HG03108 (cell line): Measurements from ENCODE around the gene DENND6A.
"Not testable (repeated sequence)": the region's sequence is repeated elsewhere in the genome, so short reads cannot be mapped to it uniquely, and the experiment has no call there.

Source experiments
- ATAC-seq: cut with Tn5 transposase; IDR thresholded peaks from one replicate; pipeline ENCODE4 v1.9.1; 2021; ENCODE audit warnings: moderate library complexity; ENCODE audit not compliant: unreplicated experiment

The DENND6A gene, protein sequence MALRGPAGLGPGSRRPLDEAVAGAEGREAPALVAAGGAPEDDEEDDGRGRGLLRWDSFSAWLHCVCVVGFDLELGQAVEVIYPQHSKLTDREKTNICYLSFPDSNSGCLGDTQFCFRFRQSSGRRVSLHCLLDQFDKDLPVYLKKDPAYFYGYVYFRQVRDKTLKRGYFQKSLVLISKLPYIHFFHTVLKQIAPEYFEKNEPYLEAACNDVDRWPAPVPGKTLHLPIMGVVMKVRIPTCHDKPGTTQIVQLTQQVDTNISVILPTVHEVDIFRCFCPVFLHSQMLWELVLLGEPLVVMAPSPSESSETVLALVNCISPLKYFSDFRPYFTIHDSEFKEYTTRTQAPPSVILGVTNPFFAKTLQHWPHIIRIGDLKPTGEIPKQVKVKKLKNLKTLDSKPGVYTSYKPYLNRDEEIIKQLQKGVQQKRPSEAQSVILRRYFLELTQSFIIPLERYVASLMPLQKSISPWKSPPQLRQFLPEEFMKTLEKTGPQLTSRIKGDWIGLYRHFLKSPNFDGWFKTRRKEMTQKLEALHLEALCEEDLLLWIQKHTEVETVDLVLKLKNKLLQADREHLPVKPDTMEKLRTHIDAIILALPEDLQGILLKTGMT

DNA sequence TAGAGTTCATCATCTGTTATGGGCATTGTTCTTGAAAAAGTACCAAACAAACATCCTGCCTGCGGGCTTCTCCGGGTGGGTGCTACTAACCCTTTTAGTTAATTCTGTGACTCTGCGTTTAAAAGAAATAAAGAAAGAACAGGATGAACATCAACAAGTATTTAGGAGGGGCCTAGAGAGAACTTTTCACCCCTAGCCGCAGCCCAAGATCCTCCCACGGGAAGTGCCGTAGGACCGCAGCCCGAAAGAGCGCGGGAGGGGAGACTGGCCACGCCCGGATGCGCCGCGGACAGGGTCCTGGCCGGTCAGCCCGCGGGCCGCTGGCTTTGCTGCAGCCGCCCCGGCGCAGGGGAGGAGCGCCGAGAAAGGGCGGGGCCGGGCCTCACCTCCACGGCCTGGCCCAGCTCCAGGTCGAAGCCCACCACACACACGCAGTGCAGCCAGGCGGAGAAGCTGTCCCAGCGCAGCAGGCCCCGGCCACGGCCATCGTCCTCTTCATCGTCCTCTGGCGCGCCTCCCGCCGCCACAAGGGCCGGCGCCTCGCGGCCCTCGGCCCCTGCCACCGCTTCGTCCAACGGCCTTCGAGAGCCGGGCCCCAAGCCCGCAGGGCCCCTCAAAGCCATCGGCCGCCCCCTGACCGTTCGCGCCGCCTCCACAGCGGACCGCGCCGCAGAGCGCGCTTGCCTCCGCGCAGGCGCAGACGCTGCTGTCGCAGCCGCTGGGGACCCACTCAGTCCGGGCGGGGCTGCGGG, at the start of gene DENND6A:
Gene DENND6A (minus strand): TSS at position 682 of the 752 bp plus-strand sequence. CDS start 59 bp downstream, at position 623.
- ATAC-seq, result peak; percentile 83

GRCh38 chr3:57740027-57740426, 47.1 kb upstream of the DENND6A start:
- no peak for ATAC-seq

GRCh38 chr3:57738391-57738790, 45.5 kb upstream of the DENND6A start:
- ATAC-seq, result no peak

DNA sequence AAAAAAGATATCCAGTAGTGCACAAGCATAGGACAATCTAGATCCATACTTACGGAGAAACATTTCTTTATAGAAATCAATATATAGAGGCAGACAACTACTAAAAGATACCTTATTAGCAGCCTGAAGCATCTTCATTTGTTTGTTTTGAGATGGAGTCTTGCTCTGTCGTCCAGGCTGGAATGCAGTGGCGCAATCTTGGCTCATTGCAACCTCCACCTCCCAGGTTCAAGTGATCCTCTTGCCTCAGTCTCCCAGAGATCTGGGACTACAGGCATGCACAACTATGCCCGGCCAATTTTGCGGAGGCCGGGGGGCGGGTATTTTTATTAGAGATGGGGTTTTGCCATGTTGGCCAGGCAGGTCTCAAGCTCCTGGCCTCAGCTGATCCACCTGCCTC, 45.0 kb upstream of the DENND6A start:
- ATAC-seq, result no peak

DNA sequence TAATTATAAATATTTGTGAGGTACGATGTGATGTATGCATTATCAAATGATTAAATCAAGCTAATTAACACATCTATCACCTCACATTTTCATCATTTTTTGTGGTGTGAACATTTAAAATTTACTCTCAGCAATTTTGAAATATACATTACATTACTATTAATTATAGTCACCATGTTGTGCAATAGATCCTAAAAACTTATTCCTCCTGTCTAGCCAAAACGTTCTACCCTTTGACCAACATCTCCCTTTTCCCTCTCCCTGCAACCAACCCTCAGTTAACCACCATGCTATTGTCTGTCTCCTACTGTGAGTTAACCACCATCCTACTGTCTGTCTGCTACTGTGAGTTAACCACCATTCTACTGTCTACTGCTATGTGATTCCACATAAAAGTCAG, 42.5 kb upstream of the DENND6A start:
- ATAC-seq, result no peak

GRCh38 chr3:57733790-57734189, 40.9 kb upstream of the DENND6A start:
- no peak for ATAC-seq

GRCh38 chr3:57731311-57731710, 38.4 kb upstream of the DENND6A start:
- ATAC-seq, result no peak

DNA sequence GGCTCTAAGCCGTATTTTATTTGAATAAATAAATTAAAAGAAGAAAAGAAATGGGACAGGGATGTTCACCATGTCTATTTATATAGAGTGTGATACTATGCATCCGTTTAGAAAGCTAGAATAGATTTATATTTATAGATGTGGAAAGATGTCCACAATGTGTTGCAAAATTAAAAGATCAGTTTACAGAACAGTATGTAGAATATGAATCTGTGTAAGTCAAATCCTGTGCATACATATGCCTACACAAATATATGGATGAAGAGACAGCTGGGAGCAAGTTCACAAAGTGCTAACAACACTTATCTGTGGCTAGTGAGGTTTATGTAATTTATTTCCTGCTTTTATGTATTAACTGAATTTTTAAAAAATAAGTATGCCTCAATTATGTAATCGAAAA, 37.8 kb upstream of the DENND6A start:
- ATAC-seq, result no peak

- ATAC-seq, result no peak
Measured at GRCh38 chr3:57729334-57730045, 36.6 kb upstream of the DENND6A start.

- no peak for ATAC-seq
Measured at GRCh38 chr3:57727106-57727505, 34.2 kb upstream of the DENND6A start.

DNA sequence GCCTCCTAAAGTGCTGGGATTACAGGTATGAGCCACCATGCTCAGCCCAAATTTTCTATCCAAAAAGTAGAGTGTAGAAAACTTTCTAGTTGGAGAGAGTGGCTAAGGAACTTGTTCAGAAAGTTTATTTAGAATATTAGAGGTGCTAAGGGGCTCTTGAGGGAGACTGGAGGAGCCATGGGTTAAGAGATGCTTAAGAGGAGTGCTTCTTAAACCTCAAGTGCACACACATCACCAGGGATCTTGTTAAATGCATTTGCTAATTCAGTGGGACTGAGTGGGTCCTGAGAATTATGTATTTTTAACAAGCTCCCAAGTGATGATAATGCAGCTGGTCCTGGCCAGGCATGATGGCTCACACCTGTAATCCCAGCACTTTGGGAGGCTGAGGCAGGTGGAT, 33.5 kb upstream of the DENND6A start:
- no peak for ATAC-seq

GRCh38 chr3:57718118-57718517, 25.2 kb upstream of the DENND6A start:
- no peak for ATAC-seq

DNA sequence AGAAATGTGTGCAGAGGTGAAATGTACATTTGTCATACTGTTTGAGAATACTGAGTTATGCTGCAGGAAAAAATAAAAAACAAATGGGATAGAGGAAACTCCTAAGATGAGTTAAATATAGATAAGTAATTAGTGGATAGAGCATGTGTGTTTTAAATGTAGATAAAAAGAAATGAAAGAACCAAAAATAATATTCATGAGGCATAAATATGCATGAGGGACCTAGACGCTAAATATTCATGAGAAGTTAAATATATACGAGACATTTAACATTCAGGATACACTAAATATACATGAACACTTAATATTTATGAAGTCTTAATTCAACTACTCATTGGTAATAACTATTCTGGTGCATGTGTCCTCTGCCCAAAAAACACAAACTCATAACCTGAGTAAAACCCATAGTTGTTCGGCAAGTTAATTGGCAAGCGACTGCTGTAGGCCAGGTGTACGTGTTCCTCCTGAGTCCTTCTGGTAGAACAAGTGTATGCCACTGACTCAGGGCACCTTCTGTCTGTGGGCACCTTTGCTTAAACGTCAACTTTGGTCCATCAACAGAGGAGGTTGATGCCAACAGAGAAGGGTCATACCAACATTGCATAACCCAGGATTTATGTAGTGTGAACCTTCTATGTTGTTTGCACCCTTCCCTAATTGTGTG, 24.5 kb upstream of the DENND6A start:
- no peak for ATAC-seq

DNA sequence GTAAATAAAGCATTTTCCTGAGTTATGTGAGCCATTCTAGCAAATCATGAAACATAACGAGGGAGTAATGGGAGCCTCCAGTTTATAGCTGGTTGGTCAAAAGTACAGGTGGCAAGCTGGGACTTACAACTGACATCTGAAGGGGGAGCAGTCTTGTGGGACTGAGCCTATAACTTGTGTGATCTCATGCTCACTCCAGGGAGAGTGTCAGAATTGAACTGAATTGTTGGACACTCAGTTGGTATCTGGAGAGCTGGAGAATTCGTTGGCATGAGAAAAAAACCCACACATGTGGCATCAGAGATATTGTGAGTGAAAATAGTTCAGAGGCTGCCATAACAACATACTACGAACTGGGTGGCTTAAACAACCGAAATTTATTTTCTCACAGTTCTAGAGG, 22.8 kb upstream of the DENND6A start:
- ATAC-seq, result no peak

DNA sequence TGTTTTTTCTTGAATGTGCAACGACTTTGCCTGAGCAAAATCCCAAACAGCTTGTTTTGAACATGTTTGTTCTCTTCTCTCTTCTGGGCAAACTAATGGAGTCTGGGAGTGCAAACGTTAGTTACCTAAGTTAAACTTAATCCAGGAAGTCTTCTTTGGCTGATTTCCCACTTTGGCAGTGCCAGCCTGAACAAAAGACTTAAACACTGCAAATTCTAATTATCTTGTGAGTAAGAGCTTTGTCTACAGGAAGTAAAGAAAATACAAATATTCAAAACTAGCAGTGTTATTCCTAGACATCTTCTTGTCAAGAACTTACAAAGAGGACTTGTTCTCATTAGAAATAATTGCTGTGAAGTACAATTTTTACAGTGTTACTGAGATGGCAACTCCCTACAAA, 16.7 kb upstream of the DENND6A start:
- ATAC-seq, result no peak

- ATAC-seq, result no peak
Measured at GRCh38 chr3:57709031-57709430, 16.2 kb upstream of the DENND6A start.

- ATAC-seq, result no peak
Measured at GRCh38 chr3:57706462-57706861, 13.6 kb upstream of the DENND6A start.

DNA sequence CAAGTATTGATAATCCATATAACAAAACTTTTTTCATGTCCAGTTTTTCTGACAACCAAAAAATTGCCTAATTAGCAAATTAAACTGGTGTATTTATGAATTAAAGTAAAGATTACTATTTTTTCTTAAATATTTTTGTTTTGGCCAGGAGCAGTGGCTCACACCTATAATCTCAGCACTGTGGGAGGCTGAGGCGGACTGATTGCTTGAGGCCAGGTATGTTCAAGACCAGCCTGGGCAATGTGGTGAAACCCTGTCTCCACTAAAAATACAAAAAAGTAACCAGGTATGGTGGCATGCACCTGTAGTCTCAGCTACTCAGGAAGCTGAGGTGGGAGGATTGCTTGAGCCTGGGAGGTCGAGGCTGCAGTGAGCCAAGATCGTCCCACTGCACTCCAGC, 12.5 kb upstream of the DENND6A start:
- not testable (repeated sequence) for ATAC-seq

- ATAC-seq, result no peak
Measured at GRCh38 chr3:57701781-57702180, 8.9 kb upstream of the DENND6A start.

- ATAC-seq, result no peak
Measured at GRCh38 chr3:57700737-57701136, 7.9 kb upstream of the DENND6A start.

- no peak for ATAC-seq
Measured at GRCh38 chr3:57699591-57699990, 6.7 kb upstream of the DENND6A start.
